Ovary (tissue), 9 donors: Measurements from ENCODE around the gene SNRNP48. TPM values are rescaled to one million over a fixed set of nuclear protein-coding genes. Genes with fewer than 3 reads are reported as not detected.

ENCODE experiments used
- DNase-seq, 5 donors: peaks; one replicate each; pipeline ENCODE4 v3.0.0-alpha.2; 2019 to 2020
- H3K27ac ChIP-seq, 2 donors: fragments of 200-600 bp; one replicate each; pipeline versions ENCODE4 v1.5.1 to v1.8.0; 2019 to 2022
- H3K27me3 ChIP-seq: fragments of 200-600 bp; one replicate; pipeline ENCODE4 v1.8.0; 2022
- H3K36me3 ChIP-seq: fragments of 200-600 bp; sonication (generic); one replicate; pipeline ENCODE4 v1.5.1; 2019
- H3K4me1 ChIP-seq: one replicate; pipeline ENCODE4 v1.8.1; 2013; ENCODE audit warnings: mild to moderate bottlenecking, moderate library complexity; ENCODE audit not compliant: insufficient read depth
- H3K4me3 ChIP-seq: fragments of 200-600 bp; sonication (generic); one replicate; pipeline ENCODE4 v1.5.1; 2017
- H3K9me3 ChIP-seq, 2 donors: fragments of 200-600 bp in 1 of 2; sonication (generic) in 1 of 2; one replicate each; pipeline versions ENCODE4 v1.5.1 to v1.8.1; 2013 to 2019; ENCODE audit warnings: mild to moderate bottlenecking in 1 of 2, moderate library complexity in 1 of 2
- CTCF ChIP-seq, 3 donors: fragments of 450-650 bp in 2 of 3; fragments of 200-600 bp in 1 of 3; IDR thresholded peaks; one replicate each; pipeline versions ENCODE4 v1.5.1 to v1.8.0; 2016 to 2022; ENCODE audit warnings: antibody characterized with exemption in 3 of 3, mild to moderate bottlenecking in 1 of 3
- EP300 ChIP-seq: sonication (generic); formaldehyde crosslinking; IDR thresholded peaks from one replicate; pipeline ENCODE4 v1.6.1; 2017; ENCODE audit warnings: antibody characterized with exemption
- POLR2A ChIP-seq: fragments of 450-650 bp; IDR thresholded peaks from one replicate; pipeline ENCODE4 v1.6.1; 2017; ENCODE audit warnings: antibody characterized with exemption, mild to moderate bottlenecking, moderate library complexity
- WGBS, 3 donors: extraction: QIAGEN DNeasy Blood & Tissue Kit in 1 of 3; methylation state at CpG; one replicate each; pipeline versions ENCODE4 v1.1.5 to v1.1.7; 2013 to 2017; 5-methylcytosine and 5-hydroxymethylcytosine counted together
- intact Hi-C, 4 donors: fragments of 100-400 bp; cut with DNase I; formaldehyde crosslinking; loops; one replicate each; pipeline versions ENCODE4 v1.11.0 to v1.15.1; 2022 to 2023
- polyA plus RNA-seq, 2 donors: library from polyadenylated mRNA; stranded (reverse); fragments of 200-250 nt in 1 of 2; fragments of 350-450 nt in 1 of 2; fragmentation: Illumina TruSeq in 1 of 2; extraction: RNeasy Lipid Tissue Mini Kit (QIAGEN cat#74804) in 1 of 2; gene quantifications; one replicate each; pipeline ENCODE4 v1.2.3, GENCODE V29; 2013 to 2014
- total RNA-seq, 7 donors: library from RNA; depleted of rRNA in 2 of 7; stranded (reverse); fragments of >200 nt in 2 of 7; fragmentation: NEBNext Ultra II Directional in 3 of 7; extraction: Animal tissue kit (Norgen Biotek cat#: 25700) in 3 of 7; gene quantifications; one replicate each; pipeline versions ENCODE4 v1.1.0 to v1.2.4, GENCODE V29; 2016 to 2023
- donor health status: DM: no; HTN: no; CAD: no; lungs with moderate emphysema.
- donor health status: DM: no; HTN: no; CAD: no.
- donor health status: Bipolar disorder and iron deficiency.
- donor health status: DM: yes; HTN: yes; CAD: no.
- donor health status: DM: no; HTN: no; CAD: no.
- donor health status: DM: yes; HTN: yes; CAD: no.

Gene SNRNP48
- total and polyA plus RNA-seq, 9 donors = 8.6 to 19.6 (median 11.7) TPM

- WGBS, 3 donors = 90 to 98% (median 93%) methylated on average over 2 of the region's 2 CpGs
- DNase-seq = no peak
- Histone ChIP-seq H3K4me3 (no peak overlapping the region), H3K4me1 (no peaks in the 10 kb centered on the region), H3K9me3 (no peaks in the 10 kb centered on the region), H3K36me3 (no peaks in the 10 kb centered on the region), H3K27me3 (no peaks in the 10 kb centered on the region), H3K27ac (no peak overlapping the region)
- TF ChIP-seq POLR2A (no peak), CTCF (IDR thresholded peaks at IDR 0.05) (no peak), EP300 (no peak)
- intact Hi-C loops = no loop called here
Observed at GRCh38 chr6:7644417-7644816, 54.4 kb downstream of the SNRNP48 start.

DNA sequence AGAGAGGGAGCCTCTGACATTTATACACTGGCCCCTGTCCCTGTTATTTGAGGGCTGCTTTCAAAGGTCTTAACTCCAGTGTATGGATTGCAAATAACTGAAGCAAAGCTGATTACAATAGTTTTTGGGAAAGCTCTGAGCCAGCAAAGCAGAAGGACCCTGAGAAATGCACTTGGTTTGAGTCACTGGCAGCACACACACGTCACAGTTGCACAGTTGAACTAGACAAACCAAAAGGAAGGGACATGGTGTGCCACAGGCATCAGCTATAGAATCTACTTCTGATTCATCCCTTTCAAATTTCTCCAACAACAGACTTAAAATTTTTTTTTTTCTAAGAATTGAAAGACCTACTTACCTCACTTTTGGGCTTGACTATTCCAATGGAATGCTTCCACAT lies 56.4 kb downstream of the SNRNP48 start:
- no peak for DNase-seq
- TF ChIP-seq CTCF (IDR thresholded peaks at IDR 0.05) = no peak
- TF ChIP-seq POLR2A = no peak
- no peak for TF ChIP-seq EP300
- H3K4me1 ChIP-seq = peaks cover 4% of the 10 kb centered on the region
- 79 to 89% (median 86%) methylated on average over 1 of the region's 1 CpG for WGBS, 3 donors
- intact Hi-C loops = no loop called here
- no peak overlapping the region for H3K4me3 ChIP-seq
- no peaks in the 10 kb centered on the region for H3K9me3 ChIP-seq
- no peaks in the 10 kb centered on the region for H3K36me3 ChIP-seq
- H3K27me3 ChIP-seq = no peaks in the 10 kb centered on the region
- H3K27ac ChIP-seq = no peak overlapping the region

- no peaks in the 10 kb centered on the region for H3K9me3 ChIP-seq
- no peak overlapping the region for H3K4me3 ChIP-seq
- intact Hi-C loops = no loop called here
- H3K4me1 ChIP-seq = peaks cover 4% of the 10 kb centered on the region
- TF ChIP-seq POLR2A (no peak), EP300 (no peak), CTCF (IDR thresholded peaks at IDR 0.05) (no peak)
- DNase-seq = no peak
- WGBS, 3 donors = 76 to 86% (median 82%) methylated on average over 1 of the region's 1 CpG
- no peaks in the 10 kb centered on the region for H3K36me3 ChIP-seq
- no peak overlapping the region for H3K27ac ChIP-seq
- no peaks in the 10 kb centered on the region for H3K27me3 ChIP-seq
Observed at GRCh38 chr6:7647504-7647903, 57.5 kb downstream of the SNRNP48 start.

GRCh38 chr6:7649037-7649810 lies 59.2 kb downstream of the SNRNP48 start:
- Histone ChIP-seq H3K9me3 (no peaks in the 10 kb centered on the region), H3K27ac (no peak overlapping the region), H3K36me3 (no peaks in the 10 kb centered on the region), H3K4me3 (no peak overlapping the region), H3K4me1 (peaks cover 4% of the 10 kb centered on the region), H3K27me3 (no peaks in the 10 kb centered on the region)
- no peak for TF ChIP-seq POLR2A
- TF ChIP-seq EP300 = no peak
- no peak for TF ChIP-seq CTCF (IDR thresholded peaks at IDR 0.05)
- WGBS, 3 donors = 89 to 90% (median 89%) methylated on average over 12 of the region's 12 CpGs
- DNase-seq = no peak
- intact Hi-C loops = no loop called here
